GM18498 (cell line): ENCODE data around the gene CFAP61.

Source experiments
- ATAC-seq: cut with Tn5 transposase; IDR thresholded peaks from one replicate; pipeline ENCODE4 v1.9.1; 2021; ENCODE audit warnings: mild to moderate bottlenecking, moderate library complexity; ENCODE audit not compliant: unreplicated experiment

Gene CFAP61

DNA sequence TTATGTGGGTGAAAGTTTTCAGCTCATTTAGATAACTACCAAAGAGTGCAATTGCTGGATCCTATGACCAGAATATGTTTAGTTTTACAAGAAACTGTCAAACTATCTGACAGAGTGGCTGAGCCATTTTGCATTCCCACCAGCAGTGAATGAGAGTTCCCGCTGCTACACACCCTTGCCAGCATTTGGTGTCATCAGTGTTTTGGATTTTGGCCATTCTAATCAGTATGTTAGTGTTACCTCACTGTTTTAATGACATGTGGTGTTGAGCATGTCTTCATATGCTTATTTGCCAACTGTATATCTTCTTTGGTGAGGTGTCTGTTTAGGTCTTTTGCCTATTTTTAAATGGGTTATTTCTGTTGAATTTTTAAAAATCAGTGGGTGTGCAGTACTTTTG is 120.9 kb downstream of the CFAP61 start:
- no peak for ATAC-seq

- no peak for ATAC-seq
These were observed 121.9 kb downstream of the CFAP61 start for GRCh38 chr20:20174089-20174835.

GRCh38 chr20:20181322-20181721 is 129.0 kb downstream of the CFAP61 start:
- no peak for ATAC-seq

DNA sequence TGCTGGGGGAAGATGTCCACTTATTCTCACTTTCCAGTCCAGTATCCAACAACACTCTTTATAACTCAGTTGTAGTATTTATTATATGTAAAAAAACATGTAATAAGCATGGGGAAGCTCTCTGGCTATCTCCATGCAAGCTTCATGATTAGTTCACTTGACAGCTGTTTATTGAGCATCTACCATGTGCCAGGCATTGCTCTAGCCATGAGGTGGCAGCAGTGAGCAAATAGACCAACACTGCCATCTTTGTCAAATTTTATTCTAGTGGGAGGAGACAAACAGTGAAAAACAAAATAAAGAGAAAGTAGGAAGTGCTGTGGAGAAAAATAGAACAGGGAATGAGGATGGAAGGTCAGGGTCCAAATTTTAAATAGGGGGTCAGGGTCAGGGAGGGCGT is 131.8 kb downstream of the CFAP61 start:
- no peak for ATAC-seq

GRCh38 chr20:20184706-20185105 is 132.4 kb downstream of the CFAP61 start:
- no peak for ATAC-seq

GRCh38 chr20:20188647-20189046 is 136.3 kb downstream of the CFAP61 start:
- peak; percentile 62 for ATAC-seq

DNA sequence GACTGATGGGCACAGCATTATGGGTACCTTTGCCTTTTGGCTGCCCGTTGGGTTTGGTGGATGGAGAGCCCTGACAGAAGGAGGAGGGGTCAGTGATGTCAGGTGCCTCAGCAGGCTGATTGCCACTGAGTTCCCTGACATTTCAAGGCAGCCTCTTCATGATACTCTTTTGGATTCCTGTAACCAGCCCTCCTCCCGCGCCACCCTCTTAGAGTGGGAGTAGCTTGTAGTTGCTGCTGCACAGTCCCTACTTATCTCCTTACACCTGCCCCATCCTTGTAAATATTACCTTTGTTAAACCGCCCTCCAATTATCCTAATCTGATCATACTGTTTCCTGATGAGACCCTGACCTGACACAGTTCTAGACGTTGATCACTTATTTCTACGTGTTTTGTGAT is 140.0 kb downstream of the CFAP61 start:
- ATAC-seq, result no peak

DNA sequence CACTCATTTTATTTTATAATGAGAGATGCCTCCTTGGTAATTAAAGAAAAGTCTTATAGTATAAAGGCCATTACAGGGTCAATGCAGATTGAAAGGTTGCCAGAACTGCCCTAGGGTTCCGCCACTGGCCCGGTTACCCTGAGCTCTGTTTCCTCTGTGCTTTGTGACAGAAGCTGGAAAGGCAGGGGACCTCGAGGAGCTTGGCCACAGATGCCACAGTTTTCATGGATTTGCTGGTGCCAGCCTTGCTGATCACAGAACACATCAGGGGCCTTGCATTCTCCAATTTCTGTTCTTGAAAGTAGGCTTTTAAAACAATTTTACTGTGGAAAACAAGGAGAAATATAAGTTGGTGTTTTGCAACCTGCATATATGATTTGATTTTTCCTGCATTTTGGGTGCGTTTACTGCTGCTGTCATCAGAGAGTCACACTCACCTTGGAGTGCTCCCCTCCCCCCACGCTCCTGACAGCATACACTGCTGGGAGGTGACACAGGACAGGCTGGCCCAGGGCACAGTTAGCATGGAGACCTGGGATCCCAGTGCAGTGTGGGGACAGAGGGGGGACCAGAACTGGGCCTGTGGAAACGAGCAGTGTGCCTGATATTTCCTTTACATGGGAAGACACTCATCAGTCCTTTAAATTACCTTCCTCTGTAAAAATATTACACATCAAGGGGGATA is 142.8 kb downstream of the CFAP61 start:
- ATAC-seq, result no peak

GRCh38 chr20:20196610-20197009 is 144.3 kb downstream of the CFAP61 start:
- ATAC-seq, result no peak

DNA sequence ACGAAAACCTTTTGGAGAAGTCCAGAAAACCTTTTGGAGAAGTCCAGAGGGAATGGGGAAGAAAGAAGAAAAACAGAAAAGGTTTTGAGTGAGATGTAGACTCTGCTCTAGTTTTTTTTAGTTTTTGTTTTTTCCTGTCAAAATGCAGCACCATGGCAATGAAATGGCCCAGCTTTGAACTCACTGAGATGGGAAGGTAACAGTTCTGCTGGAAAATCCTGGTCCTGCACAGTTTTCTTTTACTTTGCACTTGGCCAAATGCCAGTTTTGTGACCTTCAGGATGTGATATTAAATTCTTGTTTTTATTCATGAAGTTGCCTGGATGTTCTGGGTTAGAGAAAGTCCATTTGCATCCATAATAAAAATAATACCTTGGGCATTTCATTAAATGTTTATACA is 145.7 kb downstream of the CFAP61 start:
- ATAC-seq, result no peak

- no peak for ATAC-seq
These were observed 147.2 kb downstream of the CFAP61 start for GRCh38 chr20:20199361-20200160.

DNA sequence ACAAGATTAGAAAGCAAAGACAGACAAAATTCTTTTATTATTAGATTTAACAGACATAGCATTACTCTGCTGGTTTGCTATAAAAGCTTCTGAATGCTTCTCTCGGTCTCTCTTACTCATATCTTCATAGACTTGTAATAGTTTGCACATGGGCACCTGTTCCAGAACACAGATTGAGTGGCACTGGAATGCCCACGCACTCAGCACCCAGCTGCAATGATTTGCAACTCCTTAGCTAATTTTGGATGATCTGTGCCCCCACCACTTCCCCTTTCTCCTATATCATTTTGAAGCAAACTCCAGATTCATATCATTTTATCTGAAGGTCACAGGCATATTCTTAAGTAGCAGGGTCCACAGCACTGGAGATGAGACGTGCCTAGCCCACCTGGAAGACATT is 148.8 kb downstream of the CFAP61 start:
- no peak for ATAC-seq

DNA sequence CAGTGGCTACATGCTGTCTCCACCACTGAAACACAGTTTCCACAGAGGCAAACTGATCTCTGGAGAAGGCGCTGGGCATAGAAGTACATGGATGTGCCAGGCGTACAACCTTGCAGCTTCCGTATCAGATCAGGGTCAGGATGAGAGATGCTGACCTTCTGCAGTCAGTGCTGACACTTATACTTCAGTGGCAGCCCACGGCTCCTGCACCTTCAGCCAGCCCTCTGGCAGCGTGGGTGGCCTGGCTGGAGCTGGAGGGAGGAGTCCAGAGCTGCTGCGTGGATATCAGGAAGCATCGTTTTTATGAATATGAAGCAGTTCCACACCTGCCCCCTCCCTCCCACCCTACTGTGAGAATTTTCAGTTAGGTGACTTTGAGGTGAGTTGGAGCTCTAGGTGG is 149.3 kb downstream of the CFAP61 start:
- ATAC-seq, result no peak

- no peak for ATAC-seq
These were observed 150.4 kb downstream of the CFAP61 start for GRCh38 chr20:20202768-20203167.

DNA sequence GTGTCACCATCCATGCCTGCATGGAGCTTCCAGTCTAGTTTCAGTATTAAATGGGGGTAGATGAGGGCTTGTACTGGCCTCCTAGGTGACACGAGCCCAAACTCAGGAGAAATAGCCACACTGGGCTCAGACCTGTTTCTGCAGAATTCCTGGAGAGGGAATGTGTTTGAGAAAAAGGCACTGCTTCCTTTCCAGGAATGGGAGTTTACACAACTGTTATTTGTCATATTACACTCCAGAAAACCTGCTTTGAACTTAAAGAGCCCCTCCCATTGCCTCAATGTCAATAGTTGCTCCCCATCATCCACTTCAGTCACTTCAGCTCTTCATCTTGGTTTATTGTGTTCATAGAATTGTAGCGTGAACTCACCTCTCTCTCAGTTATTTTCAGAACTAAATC is 151.5 kb downstream of the CFAP61 start:
- no peak for ATAC-seq

DNA sequence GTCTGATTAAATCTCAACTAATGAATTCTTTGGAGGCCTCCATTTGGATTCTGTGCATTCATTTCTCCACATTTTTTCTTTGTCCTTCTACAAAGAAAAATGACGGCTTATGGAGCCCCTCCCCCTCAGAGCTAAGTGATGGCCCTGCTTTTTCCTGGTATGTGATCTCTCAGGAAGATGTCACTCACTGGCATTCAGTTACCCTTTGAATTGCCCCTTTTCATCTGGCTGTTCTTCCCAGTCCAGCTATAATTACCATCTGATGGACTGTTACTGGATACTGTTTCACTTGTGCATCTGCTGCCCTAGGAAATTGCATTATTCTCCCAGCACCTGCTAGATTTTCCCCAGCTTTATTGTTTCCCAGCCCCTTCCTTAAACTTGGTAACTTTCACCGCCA is 151.9 kb downstream of the CFAP61 start:
- ATAC-seq, result no peak

- no peak for ATAC-seq
These were observed 153.0 kb downstream of the CFAP61 start for GRCh38 chr20:20205141-20205861.

- ATAC-seq, result no peak
These were observed 153.5 kb downstream of the CFAP61 start for GRCh38 chr20:20205862-20206236.

DNA sequence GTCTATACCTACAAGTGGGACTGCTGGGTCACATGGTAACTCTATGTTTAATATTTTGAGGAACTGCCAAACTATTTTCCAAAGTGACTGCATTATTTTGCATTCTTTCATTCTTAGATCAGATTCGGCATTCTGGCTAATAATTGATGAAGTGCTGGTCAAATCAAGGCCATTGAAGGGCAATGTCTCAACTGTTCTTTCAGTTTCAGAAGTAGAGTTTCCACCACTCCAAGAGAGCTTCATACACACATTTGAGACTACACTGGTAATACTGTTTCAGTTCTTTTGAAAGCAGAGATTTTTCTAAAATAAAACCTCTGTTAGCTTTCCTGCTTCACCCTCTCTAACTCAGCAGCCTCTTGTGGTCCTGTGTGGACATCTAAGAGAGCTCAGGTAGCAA is 154.5 kb downstream of the CFAP61 start:
- peak; percentile 90 for ATAC-seq

DNA sequence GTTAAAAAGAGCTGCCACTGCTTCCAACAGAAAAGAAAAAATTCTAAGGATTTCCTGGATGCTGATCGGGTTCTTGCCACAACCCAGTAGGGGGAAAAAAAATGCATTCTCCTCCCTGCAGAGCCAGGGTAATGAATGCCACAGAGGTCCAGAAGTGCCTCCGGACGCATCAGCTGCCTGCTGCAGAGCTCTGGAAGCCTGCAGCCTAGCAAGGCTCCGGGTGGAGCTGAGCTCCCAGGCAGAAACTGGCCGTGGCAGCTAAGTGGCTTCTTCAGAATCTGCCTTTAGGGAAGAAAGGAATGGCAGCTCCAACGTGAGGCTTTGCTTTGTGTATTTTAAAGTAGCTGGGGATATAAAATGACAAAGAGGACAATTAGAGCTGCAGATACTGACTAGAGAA is 155.0 kb downstream of the CFAP61 start:
- ATAC-seq, result no peak

DNA sequence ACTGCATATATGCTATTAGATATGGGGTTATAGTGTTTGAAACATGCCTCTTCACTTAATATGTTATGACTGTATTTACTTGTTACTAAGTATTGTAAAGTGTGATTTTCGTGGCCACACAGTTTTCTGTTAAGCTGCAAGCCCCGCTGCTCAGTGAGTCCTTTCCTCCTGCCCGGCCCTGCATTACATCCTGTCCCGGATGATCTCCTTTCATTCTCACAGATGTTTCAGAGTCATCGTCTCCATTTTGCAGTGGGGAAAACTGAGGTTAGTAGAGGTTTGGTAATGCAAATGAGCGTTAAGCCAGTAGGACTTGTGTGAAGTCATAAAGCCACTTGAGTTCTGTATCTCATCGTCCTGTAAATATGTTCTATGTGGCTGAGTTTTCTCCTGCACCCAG is 155.5 kb downstream of the CFAP61 start:
- peak; percentile 63 for ATAC-seq
